NCI-H2029 (cell line): ENCODE data around the gene GINS2.
A peak's percentile ranks its signal among the peaks of the same experiment; 100 is the strongest.

ENCODE experiments used
- DNase-seq: peaks from one replicate; lab custom pipeline; 2025; lab: John Stamatoyannopoulos, UW

Gene GINS2

GRCh38 chr16:85688586-85689284, at the start of gene GINS2:
GINS2 (minus strand) TSS chr16:85688954; CDS start chr16:85688898, 56 bp downstream.
- DNase-seq = peak; percentile 66

DNA sequence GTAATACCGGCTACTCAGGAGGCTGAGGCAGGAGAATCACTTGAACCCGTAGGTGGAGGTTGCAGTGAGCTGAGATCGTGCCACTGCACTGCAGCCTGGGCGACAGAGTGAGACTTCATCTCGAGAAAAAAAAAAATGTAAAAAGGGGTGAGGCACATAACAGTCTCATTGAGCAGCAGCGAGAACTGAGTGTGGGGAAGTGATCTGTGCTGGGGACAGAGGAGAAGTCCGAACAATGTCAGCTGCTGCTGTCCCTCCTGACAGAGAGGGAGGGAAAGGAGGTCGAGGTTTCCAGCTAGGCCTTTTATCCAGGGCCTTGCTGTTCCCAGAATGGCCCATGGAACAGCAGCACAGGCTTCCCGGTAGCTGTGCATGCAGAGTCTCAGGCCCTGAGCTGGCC, 48.2 kb upstream of the GINS2 start:
- no peak for DNase-seq

DNA sequence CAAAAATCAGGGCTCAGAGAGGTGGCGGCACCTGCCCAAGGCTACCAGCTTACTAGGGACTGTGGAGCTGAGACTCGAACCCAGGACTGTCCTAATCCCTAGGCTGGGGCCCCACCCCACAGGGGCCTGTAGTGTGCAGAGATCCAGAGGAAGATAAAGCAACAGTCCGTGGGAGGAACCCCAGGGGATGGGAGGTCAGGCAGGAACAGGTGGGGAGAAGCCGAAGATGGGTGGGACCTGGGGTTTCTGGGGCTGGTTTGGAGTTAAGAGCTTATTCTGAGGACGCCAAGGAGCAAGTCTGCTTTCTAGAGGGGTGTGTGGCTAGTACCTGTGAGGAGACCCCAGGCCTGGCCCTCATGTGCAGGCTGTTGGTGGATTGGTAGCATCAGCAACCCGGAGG, 47.2 kb upstream of the GINS2 start:
- no peak for DNase-seq

GRCh38 chr16:85735225-85735635, 46.5 kb upstream of the GINS2 start:
- DNase-seq = no peak

DNA sequence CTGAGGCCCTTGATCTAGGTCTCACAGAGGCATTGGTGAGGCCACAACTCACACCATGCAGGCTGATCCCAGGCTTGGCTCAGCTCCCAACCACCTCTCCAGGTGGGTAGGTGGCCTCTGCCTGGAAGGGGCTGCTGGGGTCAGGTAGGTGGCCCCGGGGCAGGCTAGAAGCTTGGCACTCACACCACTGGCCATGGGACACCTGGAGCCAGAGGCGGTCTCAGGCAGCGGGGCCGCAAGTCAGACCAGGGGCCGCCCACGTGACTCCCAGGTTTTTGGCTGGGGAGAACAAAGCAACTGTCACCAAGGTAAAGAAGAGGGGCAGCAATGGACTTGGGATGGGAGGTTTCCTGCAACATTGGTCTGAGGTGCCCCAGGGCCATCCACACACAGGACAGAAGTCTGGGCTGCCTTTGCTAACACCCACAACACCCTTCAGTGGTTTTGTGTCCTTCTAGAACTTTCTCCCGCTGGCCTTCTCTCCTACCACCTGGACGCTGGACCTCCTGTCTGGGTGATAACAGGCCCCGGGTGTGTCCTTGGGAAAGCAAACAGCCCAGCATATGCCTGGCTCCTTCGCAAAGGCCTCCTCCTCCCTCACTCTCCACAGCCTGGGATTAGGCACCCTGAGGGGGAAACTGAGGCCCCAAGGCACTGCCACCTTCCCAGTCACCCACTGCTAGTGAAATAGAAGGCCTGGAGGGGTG, 45.7 kb upstream of the GINS2 start:
- no peak for DNase-seq

- DNase-seq = no peak
Measured at GRCh38 chr16:85733839-85734170, 45.1 kb upstream of the GINS2 start.

- no peak for DNase-seq
Measured at GRCh38 chr16:85733155-85733838, 44.5 kb upstream of the GINS2 start.

DNA sequence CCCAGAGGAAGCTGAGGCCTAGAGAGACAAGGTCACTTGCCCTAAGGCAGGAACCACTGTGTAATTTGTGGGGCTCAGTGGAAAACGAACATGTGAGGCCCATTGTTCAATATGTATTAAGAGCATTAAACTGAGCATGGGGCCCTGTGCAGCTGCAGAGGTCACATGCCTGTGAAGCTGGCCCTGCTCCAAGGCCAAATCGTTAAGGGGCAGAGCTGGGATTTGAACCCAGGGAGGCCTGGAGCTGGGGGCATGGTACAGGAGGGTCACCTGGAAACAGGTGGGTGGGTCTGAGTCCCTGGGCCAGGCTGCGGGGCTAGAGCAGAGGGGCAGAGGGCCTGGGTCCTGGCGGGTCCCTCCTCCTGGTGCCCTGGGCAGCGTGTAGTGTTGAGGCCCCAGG, 42.4 kb upstream of the GINS2 start:
- no peak for DNase-seq

GRCh38 chr16:85730186-85730465, 41.4 kb upstream of the GINS2 start:
- DNase-seq = no peak

- no peak for DNase-seq
Measured at GRCh38 chr16:85729452-85730185, 40.9 kb upstream of the GINS2 start.

- no peak for DNase-seq
Measured at GRCh38 chr16:85728879-85729278, 40.1 kb upstream of the GINS2 start.

GRCh38 chr16:85724936-85725335, 36.2 kb upstream of the GINS2 start:
- DNase-seq = no peak

DNA sequence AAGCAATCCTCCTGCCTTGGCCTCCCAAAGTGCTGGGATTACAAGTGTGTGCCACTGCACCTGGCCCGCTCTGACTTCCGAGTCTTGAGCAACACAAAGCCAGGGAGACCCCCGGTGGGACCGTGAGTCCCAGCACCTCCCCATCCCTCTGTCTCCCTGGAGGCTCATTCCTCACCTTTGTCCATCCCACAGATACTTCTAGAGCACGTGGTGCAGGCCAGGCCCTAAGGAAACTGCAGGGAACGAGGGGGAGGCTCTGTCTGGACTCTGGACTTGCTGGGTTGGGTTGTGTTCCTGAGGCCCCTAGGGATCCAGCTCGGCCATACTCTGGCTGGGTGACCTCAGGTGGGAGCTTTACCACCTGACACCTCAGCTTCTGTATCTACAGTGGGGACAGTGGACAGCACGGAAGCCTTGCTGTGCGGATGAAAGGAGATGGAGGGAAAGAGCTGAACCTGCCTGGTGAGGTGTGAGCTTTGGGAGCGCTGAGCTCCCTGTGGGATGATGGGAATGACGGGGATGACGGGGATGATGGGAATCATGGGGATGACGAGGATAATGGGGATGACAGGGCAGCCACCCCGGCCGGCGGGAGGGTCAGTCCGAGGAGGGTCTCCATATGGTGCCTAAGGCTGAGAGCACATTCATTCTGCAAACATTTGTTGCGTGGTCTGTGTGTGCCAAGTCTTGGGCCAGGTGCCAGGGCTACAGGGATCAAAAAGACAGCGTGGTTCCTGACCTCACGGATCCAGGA, 35.5 kb upstream of the GINS2 start:
- no peak for DNase-seq

GRCh38 chr16:85722128-85722893, 33.6 kb upstream of the GINS2 start:
- peak; percentile 66 for DNase-seq

GRCh38 chr16:85720302-85720637, 31.5 kb upstream of the GINS2 start:
- DNase-seq = peak; percentile 15

- no peak for DNase-seq
Measured at GRCh38 chr16:85719605-85720301, 31.0 kb upstream of the GINS2 start.

DNA sequence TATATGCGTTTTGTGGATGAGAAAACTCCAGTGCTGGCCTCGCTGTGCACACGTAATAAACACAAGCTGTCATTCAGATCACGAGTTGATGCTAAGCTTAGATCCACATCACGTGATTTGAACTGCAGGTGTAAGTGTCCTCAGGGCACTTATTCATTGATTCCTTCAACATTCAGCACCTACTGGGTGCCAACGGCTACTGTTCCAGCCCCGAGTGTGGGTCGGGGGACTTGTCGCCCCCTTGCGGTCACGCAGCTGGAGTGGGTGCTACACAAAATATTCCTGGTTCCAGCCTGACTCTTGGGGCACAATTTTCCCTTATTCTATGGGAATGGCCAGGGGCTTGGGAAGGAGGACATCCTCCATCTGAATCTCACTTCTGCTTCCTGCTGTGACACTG, 29.9 kb upstream of the GINS2 start:
- DNase-seq = no peak

- DNase-seq = no peak
Measured at GRCh38 chr16:85718153-85718477, 29.4 kb upstream of the GINS2 start.

- peak; percentile 46 for DNase-seq
Measured at GRCh38 chr16:85717393-85718152, 28.8 kb upstream of the GINS2 start.

- no peak for DNase-seq
Measured at GRCh38 chr16:85716680-85717038, 27.9 kb upstream of the GINS2 start.
